HEK293 (cell line): Measurements from ENCODE around the gene NHP2.

Source experiments
- ZNF324 ChIP-seq: fragments of 450-650 bp; formaldehyde crosslinking; IDR thresholded peaks from 2 replicates; pipeline ENCODE4 v1.5.1; 2016; ENCODE audit warnings: missing biosample characterization, missing genetic modification characterization
- ZNF549 ChIP-seq: fragments of 450-650 bp; IDR thresholded peaks from 2 replicates; pipeline ENCODE4 v1.5.1; 2018; ENCODE audit warnings: missing biosample characterization, missing genetic modification characterization, mild to moderate bottlenecking, inconsistent platforms, moderate library complexity
- ZNF76 ChIP-seq: fragments of 450-650 bp; formaldehyde crosslinking; IDR thresholded peaks from 2 replicates; pipeline ENCODE4; 2016; ENCODE audit warnings: low read depth, missing biosample characterization, missing genetic modification characterization, borderline replicate concordance
- TF ChIP-seq, protein P1 (sequence below): fragments of 450-650 bp; formaldehyde crosslinking; IDR thresholded peaks from 2 replicates; pipeline ENCODE4 v1.5.1; 2016; ENCODE audit warnings: missing biosample characterization, missing genetic modification characterization
- TF ChIP-seq, protein P2 (sequence below): fragments of 450-650 bp; formaldehyde crosslinking; IDR thresholded peaks from 2 replicates; pipeline ENCODE4 v1.5.1; 2016; ENCODE audit warnings: missing biosample characterization, missing genetic modification characterization
- TF ChIP-seq, protein P3 (sequence below): sonication (generic); formaldehyde crosslinking; IDR thresholded peaks from 2 replicates; pipeline ENCODE4 v1.8.1; 2022; ENCODE audit warnings: mild to moderate bottlenecking, moderate library complexity, missing genetic modification reagents

DNA sequence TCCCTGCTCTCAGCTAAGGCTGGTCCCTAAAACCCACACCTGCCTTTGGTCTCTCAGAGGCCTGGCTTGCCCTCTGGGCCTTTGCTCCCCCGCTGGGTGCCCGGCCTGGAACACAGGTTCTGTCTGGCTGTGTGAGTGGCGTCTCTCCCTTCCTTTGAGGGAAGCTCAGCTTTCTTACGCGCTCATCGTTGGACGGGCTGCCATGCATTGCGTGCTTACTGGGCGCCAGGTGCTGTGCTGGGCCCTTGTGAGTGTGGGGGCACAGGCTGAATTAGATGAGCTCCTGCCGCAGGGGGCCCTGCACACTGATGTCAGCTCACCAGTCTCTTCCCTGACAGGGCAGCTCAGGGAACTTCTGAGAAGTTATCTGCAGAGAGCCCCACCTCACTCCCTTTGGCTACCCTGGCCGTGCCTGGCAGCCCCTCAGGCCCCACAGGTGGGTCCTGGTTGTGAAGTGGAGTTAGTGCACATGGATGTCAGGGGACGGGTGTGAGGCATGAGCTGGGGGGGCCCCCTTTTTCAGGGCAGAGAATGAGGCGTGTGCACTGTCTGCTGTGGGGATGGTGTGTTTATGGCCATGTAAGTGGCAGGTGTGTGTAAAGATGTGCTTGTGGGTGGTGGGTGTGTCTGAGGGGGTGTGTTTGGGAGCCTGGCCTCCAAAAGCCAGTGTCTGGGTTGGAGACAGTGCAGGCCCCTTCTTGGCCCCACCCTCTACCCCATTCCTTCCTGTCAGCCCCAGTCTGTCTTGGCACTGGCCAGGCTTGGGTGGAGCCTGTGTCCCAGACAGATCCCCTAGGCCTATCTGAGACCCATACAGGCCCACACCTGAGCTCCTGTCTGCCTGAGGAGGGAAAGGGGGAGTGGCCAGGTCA is 30.4 kb downstream of the NHP2 start:
- TF ChIP-seq, protein P1, sequence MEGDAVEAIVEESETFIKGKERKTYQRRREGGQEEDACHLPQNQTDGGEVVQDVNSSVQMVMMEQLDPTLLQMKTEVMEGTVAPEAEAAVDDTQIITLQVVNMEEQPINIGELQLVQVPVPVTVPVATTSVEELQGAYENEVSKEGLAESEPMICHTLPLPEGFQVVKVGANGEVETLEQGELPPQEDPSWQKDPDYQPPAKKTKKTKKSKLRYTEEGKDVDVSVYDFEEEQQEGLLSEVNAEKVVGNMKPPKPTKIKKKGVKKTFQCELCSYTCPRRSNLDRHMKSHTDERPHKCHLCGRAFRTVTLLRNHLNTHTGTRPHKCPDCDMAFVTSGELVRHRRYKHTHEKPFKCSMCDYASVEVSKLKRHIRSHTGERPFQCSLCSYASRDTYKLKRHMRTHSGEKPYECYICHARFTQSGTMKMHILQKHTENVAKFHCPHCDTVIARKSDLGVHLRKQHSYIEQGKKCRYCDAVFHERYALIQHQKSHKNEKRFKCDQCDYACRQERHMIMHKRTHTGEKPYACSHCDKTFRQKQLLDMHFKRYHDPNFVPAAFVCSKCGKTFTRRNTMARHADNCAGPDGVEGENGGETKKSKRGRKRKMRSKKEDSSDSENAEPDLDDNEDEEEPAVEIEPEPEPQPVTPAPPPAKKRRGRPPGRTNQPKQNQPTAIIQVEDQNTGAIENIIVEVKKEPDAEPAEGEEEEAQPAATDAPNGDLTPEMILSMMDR (tag by site-specific recombination), result no peak
- TF ChIP-seq ZNF324 (no peak), ZNF76 (tag by site-specific recombination) (no peak), ZNF549 (tag by site-specific recombination) (no peak)
- TF ChIP-seq, protein P2, sequence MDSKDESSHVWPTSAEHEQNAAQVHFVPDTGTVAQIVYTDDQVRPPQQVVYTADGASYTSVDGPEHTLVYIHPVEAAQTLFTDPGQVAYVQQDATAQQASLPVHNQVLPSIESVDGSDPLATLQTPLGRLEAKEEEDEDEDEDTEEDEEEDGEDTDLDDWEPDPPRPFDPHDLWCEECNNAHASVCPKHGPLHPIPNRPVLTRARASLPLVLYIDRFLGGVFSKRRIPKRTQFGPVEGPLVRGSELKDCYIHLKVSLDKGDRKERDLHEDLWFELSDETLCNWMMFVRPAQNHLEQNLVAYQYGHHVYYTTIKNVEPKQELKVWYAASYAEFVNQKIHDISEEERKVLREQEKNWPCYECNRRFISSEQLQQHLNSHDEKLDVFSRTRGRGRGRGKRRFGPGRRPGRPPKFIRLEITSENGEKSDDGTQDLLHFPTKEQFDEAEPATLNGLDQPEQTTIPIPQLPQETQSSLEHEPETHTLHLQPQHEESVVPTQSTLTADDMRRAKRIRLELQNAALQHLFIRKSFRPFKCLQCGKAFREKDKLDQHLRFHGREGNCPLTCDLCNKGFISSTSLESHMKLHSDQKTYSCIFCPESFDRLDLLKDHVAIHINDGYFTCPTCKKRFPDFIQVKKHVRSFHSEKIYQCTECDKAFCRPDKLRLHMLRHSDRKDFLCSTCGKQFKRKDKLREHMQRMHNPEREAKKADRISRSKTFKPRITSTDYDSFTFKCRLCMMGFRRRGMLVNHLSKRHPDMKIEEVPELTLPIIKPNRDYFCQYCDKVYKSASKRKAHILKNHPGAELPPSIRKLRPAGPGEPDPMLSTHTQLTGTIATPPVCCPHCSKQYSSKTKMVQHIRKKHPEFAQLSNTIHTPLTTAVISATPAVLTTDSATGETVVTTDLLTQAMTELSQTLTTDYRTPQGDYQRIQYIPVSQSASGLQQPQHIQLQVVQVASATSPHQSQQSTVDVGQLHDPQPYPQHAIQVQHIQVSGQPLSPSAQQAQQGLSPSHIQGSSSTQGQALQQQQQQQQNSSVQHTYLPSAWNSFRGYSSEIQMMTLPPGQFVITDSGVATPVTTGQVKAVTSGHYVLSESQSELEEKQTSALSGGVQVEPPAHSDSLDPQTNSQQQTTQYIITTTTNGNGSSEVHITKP, result no peak
- TF ChIP-seq, protein P3, sequence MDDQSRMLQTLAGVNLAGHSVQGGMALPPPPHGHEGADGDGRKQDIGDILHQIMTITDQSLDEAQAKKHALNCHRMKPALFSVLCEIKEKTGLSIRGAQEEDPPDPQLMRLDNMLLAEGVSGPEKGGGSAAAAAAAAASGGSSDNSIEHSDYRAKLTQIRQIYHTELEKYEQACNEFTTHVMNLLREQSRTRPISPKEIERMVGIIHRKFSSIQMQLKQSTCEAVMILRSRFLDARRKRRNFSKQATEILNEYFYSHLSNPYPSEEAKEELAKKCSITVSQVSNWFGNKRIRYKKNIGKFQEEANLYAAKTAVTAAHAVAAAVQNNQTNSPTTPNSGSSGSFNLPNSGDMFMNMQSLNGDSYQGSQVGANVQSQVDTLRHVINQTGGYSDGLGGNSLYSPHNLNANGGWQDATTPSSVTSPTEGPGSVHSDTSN (CRISPR knock-in tag), result no peak
